Anterior cingulate cortex (tissue), 58 donors: ENCODE data around the gene KRTAP10-7.
"Not testable (repeated sequence)": the region's sequence is repeated elsewhere in the genome, so short reads cannot be mapped to it uniquely, and the experiment has no call there.

Source experiments
- DNase-seq, 58 donors: peaks; one replicate each; lab custom pipeline; 2025; lab: John Stamatoyannopoulos, UW

KRTAP10-7 gene

GRCh38 chr21:44600118-44600978 lies at the start of gene KRTAP10-7:
Gene KRTAP10-7 (plus strand): TSS chr21:44600597. CDS start chr21:44600622, 25 bp downstream.
- not testable (repeated sequence) for DNase-seq

- DNase-seq = peak in 1 of 58 donors; percentile 14
Observed at GRCh38 chr21:44550807-44551206, 49.6 kb upstream of the KRTAP10-7 start.

- DNase-seq = no peak
Observed at GRCh38 chr21:44551340-44551961, 48.9 kb upstream of the KRTAP10-7 start, which contains the start of gene KRTAP10-2. Gene KRTAP10-2 (minus strand): TSS chr21:44551505. CDS start chr21:44551458, 47 bp downstream.

- DNase-seq = no peak
Observed at GRCh38 chr21:44552136-44552535, 48.3 kb upstream of the KRTAP10-7 start.

- no peak for DNase-seq
Observed at GRCh38 chr21:44552681-44553080, 47.7 kb upstream of the KRTAP10-7 start.

- no peak for DNase-seq
Observed at GRCh38 chr21:44555200-44555875, 45.1 kb upstream of the KRTAP10-7 start.

- DNase-seq = no peak
Observed at GRCh38 chr21:44556879-44557278, 43.5 kb upstream of the KRTAP10-7 start.

GRCh38 chr21:44557491-44558328 lies 42.7 kb upstream of the KRTAP10-7 start:
- DNase-seq = no peak

GRCh38 chr21:44558329-44558675 lies 42.1 kb upstream of the KRTAP10-7 start:
- DNase-seq = not testable (repeated sequence)

GRCh38 chr21:44558695-44559094 lies 41.7 kb upstream of the KRTAP10-7 start, which contains the start of gene KRTAP10-3:
Gene KRTAP10-3 (minus strand): TSS chr21:44558795. CDS start chr21:44558715, 80 bp downstream.
- no peak for DNase-seq

- DNase-seq = no peak
Observed at GRCh38 chr21:44564099-44564498, 36.3 kb upstream of the KRTAP10-7 start.

GRCh38 chr21:44564886-44565598 lies 35.4 kb upstream of the KRTAP10-7 start:
- no peak for DNase-seq

- DNase-seq = no peak
Observed at GRCh38 chr21:44566403-44566802, 34.0 kb upstream of the KRTAP10-7 start.

GRCh38 chr21:44567481-44568171 lies 32.8 kb upstream of the KRTAP10-7 start:
- DNase-seq = no peak

- DNase-seq = no peak
Observed at GRCh38 chr21:44568261-44568660, 32.1 kb upstream of the KRTAP10-7 start.

- DNase-seq = no peak
Observed at GRCh38 chr21:44568667-44569556, 31.5 kb upstream of the KRTAP10-7 start.

GRCh38 chr21:44569861-44570517 lies 30.4 kb upstream of the KRTAP10-7 start:
- DNase-seq = no peak
